Spinal cord (tissue), 10 donors: ENCODE results near the gene ABCC5. TPM values are rescaled to one million over a fixed set of nuclear protein-coding genes. Genes with fewer than 3 reads are reported as not detected.

Experiments
- DNase-seq, 6 donors: peaks; one replicate each; pipeline versions ENCODE4 v3.0.0 to v3.0.0-alpha.2; 2013 to 2015; ENCODE audit warnings: low spot score in 6 of 6, low read depth in 4 of 6
- H3K27ac ChIP-seq: one replicate; pipeline ENCODE4 v1.5.1; 2013; ENCODE audit warnings: low read depth, low read length, control low read depth
- H3K27me3 ChIP-seq: one replicate; pipeline ENCODE4 v1.6.1; 2013; ENCODE audit warnings: low read length; ENCODE audit not compliant: control insufficient read depth, insufficient read depth
- H3K36me3 ChIP-seq: one replicate; pipeline ENCODE4 v1.6.1; 2013; ENCODE audit warnings: low read length; ENCODE audit not compliant: control insufficient read depth, insufficient read depth
- H3K4me1 ChIP-seq: one replicate; pipeline ENCODE4 v1.6.1; 2013; ENCODE audit warnings: low read length; ENCODE audit not compliant: control insufficient read depth, insufficient read depth
- H3K4me3 ChIP-seq: one replicate; pipeline ENCODE4 v1.5.1; 2013; ENCODE audit warnings: low read depth, low read length, control low read depth
- H3K9me3 ChIP-seq: one replicate; pipeline ENCODE4 v1.6.1; 2013; ENCODE audit warnings: low read length; ENCODE audit not compliant: control insufficient read depth, insufficient read depth
- WGBS: methylation state at CpG from one replicate; pipeline ENCODE4 v1.1.5; 2013; ENCODE audit warnings: missing lambda C conversion rate; ENCODE audit not compliant: insufficient coverage; 5-methylcytosine and 5-hydroxymethylcytosine counted together
- long read RNA-seq, 4 donors: transcript quantifications; one replicate each; lab custom pipeline, GENCODE V29; 2026
- polyA plus RNA-seq, 2 donors: library from polyadenylated mRNA; unstranded; fragments of 120-200 nt; gene quantifications; one replicate each; pipeline ENCODE4 v1.2.1, GENCODE V29; 2013; ENCODE audit not compliant: insufficient read length in 2 of 2
- total RNA-seq, 2 donors: library from RNA; depleted of rRNA in 1 of 2; stranded (reverse); fragments of 120-200 nt in 1 of 2; fragments of >200 nt in 1 of 2; gene quantifications; one replicate each; pipeline versions ENCODE4 v1.2.3 to v1.2.4, GENCODE V29; 2013 to 2014
- donor health status: healthy.

Gene ABCC5
- total RNA-seq (10 to 100 TPM; 40.7 to 43.0 TPM), polyA plus RNA-seq (10 to 100 TPM; 77.3 to 89.2 TPM)
- long read RNA-seq, donor 1, full-length matches to known transcripts = 18 of 23 reads
- long read RNA-seq, donor 1, partial matches to known transcripts = 5 of 23 reads
- long read RNA-seq, donor 1, other reads (novel, unspliced or antisense) = 0 of 23 reads
- long read RNA-seq, donor 2, full-length matches to known transcripts = 6 of 6 reads
- long read RNA-seq, donor 2, partial matches to known transcripts = 0 of 6 reads
- long read RNA-seq, donor 2, other reads (novel, unspliced or antisense) = 0 of 6 reads
- long read RNA-seq, donor 3, full-length matches to known transcripts = 5 of 5 reads
- long read RNA-seq, donor 3, partial matches to known transcripts = 0 of 5 reads
- long read RNA-seq, donor 3, other reads (novel, unspliced or antisense) = 0 of 5 reads
- long read RNA-seq, donor 4, full-length matches to known transcripts = 9 of 21 reads
- long read RNA-seq, donor 4, partial matches to known transcripts = 12 of 21 reads
- long read RNA-seq, donor 4, other reads (novel, unspliced or antisense) = 0 of 21 reads

DNA sequence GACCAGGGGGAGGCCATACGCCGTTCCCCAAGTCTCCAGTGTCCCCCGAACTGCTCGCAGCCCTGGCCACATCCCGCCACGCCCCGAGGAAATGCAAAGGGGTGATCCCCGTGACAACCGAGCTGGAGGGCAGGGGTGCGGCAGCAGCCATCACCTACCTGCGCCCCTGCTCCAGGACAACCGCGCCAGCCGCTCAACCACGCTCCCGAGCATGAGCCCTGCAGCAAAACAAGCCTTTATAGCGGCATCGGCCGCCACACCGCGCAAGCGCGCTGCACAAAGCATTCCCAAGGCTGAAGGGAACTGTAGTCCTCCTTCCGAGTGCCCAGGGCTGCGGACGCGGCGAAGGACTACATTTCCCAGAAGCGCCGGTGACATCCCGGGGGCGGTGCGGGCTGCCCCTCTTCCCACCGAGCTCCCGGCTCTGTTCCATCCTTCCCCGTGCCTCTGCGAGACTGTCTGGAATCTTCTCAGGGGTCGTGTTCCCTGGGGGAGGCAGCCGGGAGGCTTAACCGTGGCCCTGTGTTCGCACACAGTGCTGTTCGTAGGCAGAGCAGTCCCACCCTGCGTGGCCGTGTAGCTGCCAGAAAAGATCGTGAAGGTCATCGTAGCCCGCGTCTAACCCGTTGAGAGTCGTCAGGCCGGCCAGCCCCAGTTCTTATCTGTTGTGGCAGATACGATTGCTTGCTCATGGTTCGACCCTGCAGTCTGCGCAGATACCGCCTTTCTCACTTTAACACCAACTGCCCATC, at the start of gene ABCC5:
Gene ABCC5, minus strand, starts transcription at position 213 of the 752 bp plus-strand sequence. CDS start 3,492 bp downstream, outside the sequence.
- WGBS = under 1% methylated on average over 51 of the region's 55 CpGs
- peaks cover 10% of the 10 kb centered on the region for H3K36me3 ChIP-seq

DNA sequence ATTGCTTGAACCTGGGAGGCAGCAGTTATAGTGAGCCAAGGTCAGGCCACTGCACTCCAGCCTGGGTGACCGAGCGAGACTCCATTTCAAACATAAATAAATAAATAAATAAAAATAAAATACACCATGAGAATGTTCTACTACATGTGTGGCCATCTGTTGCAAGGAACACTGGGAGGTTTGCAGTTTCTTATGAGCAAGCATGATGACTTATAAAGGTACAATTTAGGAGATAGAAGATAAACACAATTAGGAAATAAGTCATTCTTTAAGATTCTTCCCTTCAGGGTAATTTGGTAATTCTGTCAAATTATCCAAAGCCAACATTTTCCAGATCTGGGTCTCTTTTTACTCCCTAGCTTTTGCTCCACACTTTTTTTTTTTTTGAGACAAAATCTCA, 48.5 kb upstream of the ABCC5 start:
- DNase-seq = no peak
- Histone ChIP-seq H3K4me1 (no peaks in the 10 kb centered on the region), H3K27ac (no peak overlapping the region), H3K36me3 (no peaks in the 10 kb centered on the region), H3K9me3 (no peaks in the 10 kb centered on the region), H3K4me3 (no peak overlapping the region), H3K27me3 (no peaks in the 10 kb centered on the region)
- no CpG with 5 or more reads among the region's 2 CpGs for WGBS

More for the DNA sequence above, at the start of gene ABCC5:
- Histone ChIP-seq H3K27ac (peak within 1 kb of the TSS; percentile 92), H3K4me3 (peak within 1 kb of the TSS; percentile 88), H3K4me1 (peaks cover 14% of the 10 kb centered on the region), H3K9me3 (no peaks in the 10 kb centered on the region), H3K27me3 (no peaks in the 10 kb centered on the region)
- DNase-seq = peak; percentile 84 to 99 (median 91)

DNA sequence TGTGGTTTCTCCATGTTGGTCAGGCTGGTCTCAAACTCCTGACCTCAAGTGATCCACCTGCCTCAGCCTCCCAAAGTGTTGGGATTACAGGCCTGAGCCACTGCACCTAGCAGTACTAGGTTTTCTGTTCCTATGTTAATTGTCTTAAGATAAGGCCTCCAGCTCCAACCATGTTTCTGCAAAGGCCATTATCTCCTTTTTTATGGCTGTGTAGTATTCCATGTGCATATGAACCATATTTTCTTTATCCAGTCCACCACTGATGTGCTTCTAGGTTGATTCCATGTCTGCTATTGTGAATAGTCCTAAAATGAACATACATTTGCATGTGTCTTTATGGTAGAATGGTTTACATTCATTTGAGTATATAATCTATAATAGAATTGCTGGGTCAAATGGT, 45.0 kb upstream of the ABCC5 start:
- H3K4me1 ChIP-seq = no peaks in the 10 kb centered on the region
- no peak overlapping the region for H3K4me3 ChIP-seq
- no peaks in the 10 kb centered on the region for H3K27me3 ChIP-seq
- no peak for DNase-seq
- no peak overlapping the region for H3K27ac ChIP-seq
- H3K9me3 ChIP-seq = no peaks in the 10 kb centered on the region
- no peaks in the 10 kb centered on the region for H3K36me3 ChIP-seq

DNA sequence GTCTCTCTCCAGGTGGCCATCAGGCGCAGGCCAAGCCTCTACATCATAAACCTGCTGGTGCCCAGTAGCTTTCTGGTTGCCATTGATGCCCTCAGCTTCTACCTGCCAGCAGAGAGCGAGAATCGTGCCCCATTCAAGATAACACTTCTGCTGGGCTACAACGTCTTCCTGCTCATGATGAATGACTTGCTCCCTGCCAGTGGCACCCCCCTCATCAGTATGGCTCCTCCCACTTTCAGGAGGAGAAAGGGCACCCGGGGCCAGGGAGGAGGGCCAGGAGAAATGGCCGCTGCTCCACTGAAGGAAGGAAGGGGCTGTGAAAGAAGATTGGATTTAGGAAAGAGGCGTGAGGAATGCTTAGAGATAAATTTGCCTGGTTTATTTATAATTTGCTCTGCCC, 41.7 kb upstream of the ABCC5 start:
- Histone ChIP-seq H3K27me3 (no peaks in the 10 kb centered on the region), H3K36me3 (no peaks in the 10 kb centered on the region), H3K27ac (no peak overlapping the region), H3K9me3 (no peaks in the 10 kb centered on the region), H3K4me3 (no peak overlapping the region), H3K4me1 (no peaks in the 10 kb centered on the region)
- WGBS = 89% methylated on average over 3 of the region's 7 CpGs
- no peak for DNase-seq

DNA sequence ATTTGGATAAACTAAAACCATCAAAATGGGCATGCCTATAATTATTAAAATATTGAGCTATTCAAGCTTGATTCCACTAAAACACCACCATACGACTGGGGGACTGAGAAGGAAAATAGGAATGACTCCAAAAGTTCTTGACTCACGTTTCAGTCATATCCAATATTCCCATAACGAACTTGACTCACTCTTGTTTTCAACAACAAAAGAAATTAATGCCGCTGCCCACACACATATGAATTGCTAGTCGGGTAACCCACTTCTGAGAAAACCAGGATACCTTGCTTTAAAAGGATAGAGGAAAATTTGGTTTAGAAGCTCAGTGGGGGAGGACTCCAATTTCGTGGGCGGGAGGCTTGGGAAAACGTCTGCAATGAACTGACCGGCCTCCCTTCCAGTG, 40.3 kb upstream of the ABCC5 start:
- Histone ChIP-seq H3K9me3 (no peaks in the 10 kb centered on the region), H3K4me1 (no peaks in the 10 kb centered on the region), H3K27ac (no peak overlapping the region), H3K36me3 (no peaks in the 10 kb centered on the region), H3K4me3 (no peak overlapping the region), H3K27me3 (no peaks in the 10 kb centered on the region)
- no peak for DNase-seq
- WGBS = 63% methylated on average over 4 of the region's 9 CpGs

DNA sequence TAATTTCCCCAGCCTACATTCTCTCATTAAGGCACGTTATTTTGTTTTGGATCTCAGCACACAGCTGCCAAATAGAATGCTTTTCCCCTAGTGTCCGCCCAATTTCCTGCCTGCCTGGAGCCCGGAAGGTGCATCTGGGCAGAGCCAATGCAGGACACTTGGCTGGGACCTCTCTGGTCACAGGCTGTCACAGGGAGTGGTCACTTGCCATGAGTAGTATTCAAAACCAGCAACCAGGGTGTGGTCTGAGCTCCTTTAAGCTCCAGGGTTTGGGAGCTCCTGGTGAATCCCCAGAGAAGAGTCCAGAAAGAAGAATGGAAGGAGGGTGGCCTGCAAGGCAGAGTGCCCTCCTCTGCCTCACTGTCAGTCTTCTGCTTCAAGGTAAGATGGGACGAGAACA, 35.1 kb upstream of the ABCC5 start, which contains the start of gene HTR3C:
Gene HTR3C, plus strand, starts transcription at position 281 of the 400 bp plus-strand sequence. Its CDS starts 34 bp downstream, at position 315.
- 69% methylated on average over 3 of the region's 4 CpGs for WGBS

DNA sequence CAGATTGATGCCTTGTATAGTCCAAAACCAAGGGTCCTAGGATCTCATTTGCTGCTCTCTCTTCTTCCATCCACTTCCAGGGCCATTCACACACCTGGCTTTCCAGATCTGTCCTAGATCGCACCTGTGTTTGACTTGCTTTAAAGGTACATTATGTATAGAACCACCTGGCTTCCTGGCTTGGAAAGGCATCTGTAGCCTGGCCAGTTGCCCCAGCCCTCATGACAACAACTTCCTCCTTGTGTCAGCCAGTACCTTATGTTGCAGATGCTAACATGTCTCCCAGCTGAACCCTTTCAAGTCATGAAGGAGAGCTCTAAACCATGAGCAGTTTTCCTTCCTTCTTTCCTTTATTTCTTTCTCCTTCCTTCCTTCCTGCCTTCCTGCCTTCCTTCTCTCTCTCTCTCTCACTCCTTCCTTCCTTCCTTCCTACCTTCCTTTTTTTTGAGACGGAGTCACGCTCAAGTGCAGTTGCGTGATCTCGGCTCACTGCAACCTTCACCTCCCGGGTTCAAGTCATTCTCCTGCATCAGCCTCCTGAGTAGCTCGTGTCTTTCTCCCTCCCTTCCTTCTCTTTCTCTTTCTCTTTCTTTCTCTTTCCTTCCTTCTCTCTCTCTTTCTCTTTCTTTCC, 32.6 kb upstream of the ABCC5 start:
- Histone ChIP-seq H3K36me3 (no peaks in the 10 kb centered on the region), H3K27me3 (peaks cover 2% of the 10 kb centered on the region), H3K27ac (no peak overlapping the region), H3K4me1 (no peaks in the 10 kb centered on the region), H3K9me3 (no peaks in the 10 kb centered on the region), H3K4me3 (no peak overlapping the region)
- 89% methylated on average over 7 of the region's 7 CpGs for WGBS
- DNase-seq = no peak

More for the DNA sequence above, 35.1 kb upstream of the ABCC5 start, which contains the start of gene HTR3C:
- DNase-seq = no peak
- Histone ChIP-seq H3K27me3 (peaks cover 2% of the 10 kb centered on the region), H3K4me1 (no peaks in the 10 kb centered on the region), H3K27ac (no peak within 1 kb of the TSS), H3K4me3 (no peak within 1 kb of the TSS), H3K9me3 (no peaks in the 10 kb centered on the region), H3K36me3 (no peaks in the 10 kb centered on the region)

DNA sequence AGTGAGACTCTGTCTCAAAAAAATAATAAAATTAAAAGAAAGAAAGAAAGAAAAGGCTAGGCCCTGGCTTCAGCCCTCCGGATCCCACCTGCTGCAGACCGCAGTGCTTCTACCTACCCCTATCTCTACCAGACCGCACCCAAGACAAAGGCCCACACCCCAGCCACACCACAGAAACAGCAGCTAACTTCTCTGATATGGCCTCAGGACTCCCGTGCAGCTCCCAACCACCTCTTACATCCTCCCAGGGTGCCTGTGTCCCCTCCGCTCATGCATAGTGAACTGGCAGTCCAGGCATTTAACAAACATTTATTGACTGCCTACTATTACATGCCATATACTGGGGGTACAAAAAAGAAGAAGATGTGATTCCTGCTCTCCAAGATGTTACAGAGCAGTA, 28.3 kb upstream of the ABCC5 start:
- WGBS = 92% methylated on average over 4 of the region's 5 CpGs
- no peak overlapping the region for H3K27ac ChIP-seq
- peaks cover 2% of the 10 kb centered on the region for H3K27me3 ChIP-seq
- no peaks in the 10 kb centered on the region for H3K36me3 ChIP-seq
- no peaks in the 10 kb centered on the region for H3K9me3 ChIP-seq
- DNase-seq = no peak
- no peaks in the 10 kb centered on the region for H3K4me1 ChIP-seq
- no peak overlapping the region for H3K4me3 ChIP-seq

DNA sequence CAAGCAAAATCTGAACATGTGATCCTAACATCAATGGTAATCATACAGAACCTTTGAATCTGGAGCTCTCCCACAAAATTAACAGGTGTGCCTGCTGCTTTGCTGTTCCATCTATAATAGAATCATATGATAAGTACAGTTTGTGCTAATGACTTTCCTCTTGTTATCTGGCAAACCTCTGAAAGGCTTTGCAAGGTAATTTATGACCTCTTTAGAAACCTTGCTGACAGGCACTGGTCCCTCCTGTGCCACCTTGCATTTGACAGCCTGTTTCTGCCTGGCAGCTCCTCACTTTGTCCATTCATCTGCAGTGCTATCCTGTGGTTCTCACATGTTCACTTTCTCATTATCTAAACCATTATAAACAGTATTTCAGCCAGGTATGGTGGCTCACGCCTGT, 24.9 kb upstream of the ABCC5 start:
- DNase-seq = no peak
- WGBS = 100% methylated on average over 1 of the region's 1 CpG

More for the DNA sequence above, 24.9 kb upstream of the ABCC5 start:
- Histone ChIP-seq H3K27ac (no peak overlapping the region), H3K36me3 (no peaks in the 10 kb centered on the region), H3K27me3 (no peaks in the 10 kb centered on the region), H3K4me3 (no peak overlapping the region), H3K4me1 (no peaks in the 10 kb centered on the region), H3K9me3 (no peaks in the 10 kb centered on the region)
